NCI-H748 treated with DMSO at 0.1 percent for 48 hours (cell line): ENCODE measurements around the gene ZMIZ1.
A peak's percentile ranks its signal among the peaks of the same experiment; 100 is the strongest.

Experiments used
- DNase-seq: peaks from one replicate; lab custom pipeline; 2025; lab: John Stamatoyannopoulos, UW

The ZMIZ1 gene

GRCh38 chr10:79186486-79187120, 117.8 kb downstream of the ZMIZ1 start:
- no peak for DNase-seq

GRCh38 chr10:79187121-79187940, 118.6 kb downstream of the ZMIZ1 start:
- DNase-seq, result no peak

GRCh38 chr10:79188154-79188965, 119.6 kb downstream of the ZMIZ1 start:
- DNase-seq, result no peak

- no peak for DNase-seq
Observed at GRCh38 chr10:79189181-79189580, 120.4 kb downstream of the ZMIZ1 start.

- no peak for DNase-seq
Observed at GRCh38 chr10:79189853-79190435, 121.2 kb downstream of the ZMIZ1 start.

- no peak for DNase-seq
Observed at GRCh38 chr10:79190740-79191261, 122.0 kb downstream of the ZMIZ1 start.

GRCh38 chr10:79191951-79192676, 123.3 kb downstream of the ZMIZ1 start:
- DNase-seq, result no peak

- DNase-seq, result no peak
Observed at GRCh38 chr10:79192677-79193003, 123.9 kb downstream of the ZMIZ1 start.

- no peak for DNase-seq
Observed at GRCh38 chr10:79193694-79194382, 125.1 kb downstream of the ZMIZ1 start.

GRCh38 chr10:79195091-79195923, 126.5 kb downstream of the ZMIZ1 start:
- peak; percentile 55 for DNase-seq

- peak; percentile 46 for DNase-seq
Observed at GRCh38 chr10:79196470-79197461, 128.0 kb downstream of the ZMIZ1 start.

- DNase-seq, result no peak
Observed at GRCh38 chr10:79197558-79197957, 128.8 kb downstream of the ZMIZ1 start.

GRCh38 chr10:79200346-79200745, 131.6 kb downstream of the ZMIZ1 start:
- DNase-seq, result no peak

- DNase-seq, result no peak
Observed at GRCh38 chr10:79201706-79202105, 132.9 kb downstream of the ZMIZ1 start.

- DNase-seq, result peak; percentile 5
Observed at GRCh38 chr10:79202188-79203013, 133.6 kb downstream of the ZMIZ1 start.

GRCh38 chr10:79203014-79203644, 134.4 kb downstream of the ZMIZ1 start:
- no peak for DNase-seq

- DNase-seq, result no peak
Observed at GRCh38 chr10:79203833-79204232, 135.1 kb downstream of the ZMIZ1 start.
